ENCODE measurements around the gene PPP1R13L.

- TF ChIP-seq CTCF (IDR thresholded peaks at IDR 0.05; ENCODE audit: poor library complexity, severe bottlenecking): no peak
- no peak for TF ChIP-seq EP300 (conservative IDR thresholded peaks at IDR 0.05; ENCODE audit: poor library complexity, severe bottlenecking)
- no peak for TF ChIP-seq POLR2AphosphoS5 (IDR thresholded peaks at IDR 0.05)
- TF ChIP-seq EZH2 (IDR thresholded peaks at IDR 0.05; ENCODE audit: borderline replicate concordance, insufficient read depth, low read length, poor library complexity, severe bottlenecking): no peak
Observed at GRCh38 chr19:45440873-45441654, 36.2 kb upstream of the PPP1R13L start.
